ENCODE measurements around the gene NFIA. TPM values are rescaled to one million over a fixed set of nuclear protein-coding genes. Genes with fewer than 3 reads are reported as not detected.

NFIA gene
- total and polyA plus RNA-seq, 10 of the 15 experiments (the other 5 are each of a cell fraction or from before 2014, with no cell fraction given), result 0.10 to 0.16 TPM; not detected in 8

GRCh38 chr1:61070054-61070453 is 12.3 kb upstream of the NFIA start:
- no peaks in the 10 kb centered on the region for H3K36me3 ChIP-seq (ENCODE audit: control insufficient read depth in 2 of 2, insufficient read depth in 2 of 2, low read length in 1 of 2)
- no peaks in the 10 kb centered on the region for H3K79me2 ChIP-seq (ENCODE audit: control insufficient read depth, insufficient read depth, low read length)
- no peak for ATAC-seq
- no peak for DNase-seq (ENCODE audit: low read depth, low spot score)
- ChIA-PET RAD21 (ENCODE audit: unreplicated experiment) (no interaction called here), CTCF (no interaction called here), SMC1A (ENCODE audit: uncharacterized antibody, unreplicated experiment) (no interaction called here), POLR2A (no interaction called here)
- TF ChIP-seq NFYA (IDR thresholded peaks at IDR 0.05; ENCODE audit: borderline replicate concordance, low read depth, low read length) (no peak), RFX5 (IDR thresholded peaks at IDR 0.05; ENCODE audit: low read depth, low read length) (no peak), NRF1 (conservative IDR thresholded peaks at IDR 0.05; ENCODE audit: low read depth, low read length) (no peak), ZBTB4 (CRISPR knock-in tag; IDR thresholded peaks at IDR 0.05) (no peak), MXI1 (IDR thresholded peaks at IDR 0.05; ENCODE audit: low read depth, low read length) (no peak), TCF12 (IDR thresholded peaks at IDR 0.05; ENCODE audit: low read depth, low read length) (no peak), KDM1A (IDR thresholded peaks at IDR 0.05; ENCODE audit: borderline replicate concordance) (no peak), BCL3 (IDR thresholded peaks at IDR 0.05; ENCODE audit: borderline replicate concordance, insufficient read depth, low read depth, low read length, poor library complexity, severe bottlenecking) (no peak), FOS (IDR thresholded peaks at IDR 0.05; ENCODE audit: borderline replicate concordance, extremely low read depth, insufficient read length) (no peak), CHD1 (IDR thresholded peaks at IDR 0.05; ENCODE audit: low read depth, low read length) (no peak), MLLT1 (IDR thresholded peaks at IDR 0.05) (no peak), POLR2AphosphoS5 (IDR thresholded peaks at IDR 0.05; ENCODE audit: low read length) (no peak), STAT3 (IDR thresholded peaks at IDR 0.05; ENCODE audit: low read depth, low read length) (no peak), POLR2AphosphoS2 (IDR thresholded peaks at IDR 0.05; ENCODE audit: low read depth, low read length) (no peak), ZZZ3 (IDR thresholded peaks at IDR 0.05; ENCODE audit: control insufficient read depth, insufficient read length, low read depth) (no peak)
- in situ Hi-C loops (cut with MboI), result no loop called here
- no peak overlapping the region for H3K9ac ChIP-seq (ENCODE audit: control insufficient read depth, insufficient read depth, low read length)
- no peak overlapping the region for H3K27ac ChIP-seq (ENCODE audit: control insufficient read depth, insufficient read depth)
- H3K4me3 ChIP-seq, result no peak overlapping the region
- 28% methylated on average over 4 of the region's 4 CpGs for WGBS (ENCODE audit: insufficient coverage, insufficient replicate concordance, low lambda C conversion rate, missing lambda C conversion rate)
- no peaks in the 10 kb centered on the region for H3K9me3 ChIP-seq (replicated peaks; ENCODE audit: control insufficient read depth, insufficient read depth, low read length)
- H4K20me1 ChIP-seq (ENCODE audit: control insufficient read depth, insufficient read depth), result no peaks in the 10 kb centered on the region
- no peak for FAIRE-seq
- intact Hi-C loops (cut with micrococcal nuclease; ENCODE audit: unreplicated experiment), result loop anchor here (10.0 kb wide), 1 partner anchor 265 kb away; no protein-coding TSS in a partner anchor
- no TSS peak for BruUV-seq (replicated peaks)
- no peak overlapping the region for H2AFZ ChIP-seq (ENCODE audit: control insufficient read depth, low read depth, low read length)
- no peaks in the 10 kb centered on the region for H3K4me1 ChIP-seq (ENCODE audit: control insufficient read depth, insufficient read depth, low read length)
- H3K27me3 ChIP-seq (replicated peaks in 1 of 2; ENCODE audit: control insufficient read depth in 2 of 2, insufficient read depth in 2 of 2, low read length in 1 of 2), result no peaks in the 10 kb centered on the region
- no peak overlapping the region for H3K4me2 ChIP-seq (ENCODE audit: control insufficient read depth, insufficient read depth)

Data from GM12878 (cell line).